Upper lobe of left lung (tissue), 4 donors: ENCODE measurements around the gene ZKSCAN8.

Experiments used
- EP300 ChIP-seq, 4 donors: sonication (generic); formaldehyde crosslinking; IDR thresholded peaks; one replicate each; pipeline ENCODE4 v1.5.1; 2017; ENCODE audit warnings: antibody characterized with exemption in 4 of 4, control low read depth in 2 of 4
- POLR2AphosphoS5 ChIP-seq, 2 donors: sonication (generic); formaldehyde crosslinking; IDR thresholded peaks; one replicate each; pipeline ENCODE4 v1.5.1; 2017; ENCODE audit warnings: antibody characterized with exemption in 2 of 2
- TF ChIP-seq, protein P1 (sequence below), 6 experiments: fragments of 450-650 bp in 4 of 6; fragments of 200-600 bp in 2 of 6; sonication (generic) in 2 of 6; IDR thresholded peaks; one replicate each; pipeline ENCODE4 v1.5.1; 2016 to 2019; ENCODE audit warnings: antibody characterized with exemption in 6 of 6

DNA sequence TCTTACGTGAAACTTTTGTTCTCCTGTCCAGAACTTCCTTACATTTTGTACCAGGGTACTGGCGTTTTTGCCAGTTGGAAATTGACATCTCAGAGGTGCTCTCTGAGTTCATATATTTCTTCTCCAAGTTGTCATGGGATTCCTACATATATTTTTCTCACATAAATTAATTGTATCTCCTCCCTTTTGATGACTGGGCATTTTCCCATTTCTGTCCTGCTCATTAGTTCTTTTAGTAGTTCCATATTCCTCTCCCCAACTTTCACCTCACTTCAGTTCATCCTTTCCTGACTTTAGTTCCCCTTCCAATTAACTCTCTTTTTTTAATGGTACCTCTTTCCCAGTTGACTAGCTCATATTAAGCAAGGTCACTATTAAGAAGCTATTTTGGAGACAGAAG lies 10.8 kb downstream of the ZKSCAN8 start:
- TF ChIP-seq, protein P1, sequence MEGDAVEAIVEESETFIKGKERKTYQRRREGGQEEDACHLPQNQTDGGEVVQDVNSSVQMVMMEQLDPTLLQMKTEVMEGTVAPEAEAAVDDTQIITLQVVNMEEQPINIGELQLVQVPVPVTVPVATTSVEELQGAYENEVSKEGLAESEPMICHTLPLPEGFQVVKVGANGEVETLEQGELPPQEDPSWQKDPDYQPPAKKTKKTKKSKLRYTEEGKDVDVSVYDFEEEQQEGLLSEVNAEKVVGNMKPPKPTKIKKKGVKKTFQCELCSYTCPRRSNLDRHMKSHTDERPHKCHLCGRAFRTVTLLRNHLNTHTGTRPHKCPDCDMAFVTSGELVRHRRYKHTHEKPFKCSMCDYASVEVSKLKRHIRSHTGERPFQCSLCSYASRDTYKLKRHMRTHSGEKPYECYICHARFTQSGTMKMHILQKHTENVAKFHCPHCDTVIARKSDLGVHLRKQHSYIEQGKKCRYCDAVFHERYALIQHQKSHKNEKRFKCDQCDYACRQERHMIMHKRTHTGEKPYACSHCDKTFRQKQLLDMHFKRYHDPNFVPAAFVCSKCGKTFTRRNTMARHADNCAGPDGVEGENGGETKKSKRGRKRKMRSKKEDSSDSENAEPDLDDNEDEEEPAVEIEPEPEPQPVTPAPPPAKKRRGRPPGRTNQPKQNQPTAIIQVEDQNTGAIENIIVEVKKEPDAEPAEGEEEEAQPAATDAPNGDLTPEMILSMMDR (IDR thresholded peaks at IDR 0.05) = no peak
- TF ChIP-seq EP300 (IDR thresholded peaks at IDR 0.05) = no peak
- no peak for TF ChIP-seq POLR2AphosphoS5 (IDR thresholded peaks at IDR 0.05)
